GM15510 (cell line): ENCODE data around the gene RBPJL.

Experiments
- POLR2A ChIP-seq: IDR thresholded peaks from 3 replicates; pipeline ENCODE4 v1.6.1; 2011; ENCODE audit warnings: borderline replicate concordance; ENCODE audit not compliant: insufficient read length; ENCODE audit errors: extremely low read depth

RBPJL gene

GRCh38 chr20:45306431-45306982 lies at the start of gene RBPJL:
Gene RBPJL, plus strand, starts transcription at chr20:45306840. Its CDS starts 83 bp downstream, at chr20:45306923.
- no peak for TF ChIP-seq POLR2A

- TF ChIP-seq POLR2A, result no peak
Observed at GRCh38 chr20:45257161-45257560, 49.5 kb upstream of the RBPJL start.

GRCh38 chr20:45257711-45258110 lies 48.9 kb upstream of the RBPJL start:
- no peak for TF ChIP-seq POLR2A

GRCh38 chr20:45258259-45258658 lies 48.4 kb upstream of the RBPJL start:
- TF ChIP-seq POLR2A, result no peak

GRCh38 chr20:45258664-45259063 lies 48.0 kb upstream of the RBPJL start:
- no peak for TF ChIP-seq POLR2A

GRCh38 chr20:45263556-45264266 lies 42.9 kb upstream of the RBPJL start:
- no peak for TF ChIP-seq POLR2A

- no peak for TF ChIP-seq POLR2A
Observed at GRCh38 chr20:45266977-45267376, 39.7 kb upstream of the RBPJL start.

- TF ChIP-seq POLR2A, result no peak
Observed at GRCh38 chr20:45268531-45268930, 38.1 kb upstream of the RBPJL start.

- no peak for TF ChIP-seq POLR2A
Observed at GRCh38 chr20:45269056-45269455, 37.6 kb upstream of the RBPJL start.

GRCh38 chr20:45269754-45270270 lies 36.8 kb upstream of the RBPJL start:
- TF ChIP-seq POLR2A, result no peak

GRCh38 chr20:45275338-45275737 lies 31.3 kb upstream of the RBPJL start:
- no peak for TF ChIP-seq POLR2A

- no peak for TF ChIP-seq POLR2A
Observed at GRCh38 chr20:45279992-45280391, 26.6 kb upstream of the RBPJL start.

GRCh38 chr20:45282700-45283550 lies 23.7 kb upstream of the RBPJL start:
- no peak for TF ChIP-seq POLR2A

GRCh38 chr20:45283551-45284057 lies 23.0 kb upstream of the RBPJL start:
- TF ChIP-seq POLR2A, result no peak

GRCh38 chr20:45288376-45288775 lies 18.3 kb upstream of the RBPJL start:
- no peak for TF ChIP-seq POLR2A
